Colonic mucosa (tissue), 4 donors: ENCODE measurements around the gene IGFBP4. TPM values are rescaled to one million over a fixed set of nuclear protein-coding genes. Genes with fewer than 3 reads are reported as not detected.

Experiments
- DNase-seq: peaks from one replicate; pipeline ENCODE4 v3.0.0-alpha.2; 2020
- H3K27ac ChIP-seq: fragments of 200-600 bp; one replicate; pipeline ENCODE4 v1.8.0; 2021
- H3K27me3 ChIP-seq: fragments of 200-600 bp; one replicate; pipeline ENCODE4 v1.8.0; 2021
- H3K36me3 ChIP-seq: fragments of 200-600 bp; one replicate; pipeline ENCODE4 v1.8.0; 2021
- H3K4me1 ChIP-seq: fragments of 200-600 bp; one replicate; pipeline ENCODE4 v1.8.0; 2021; ENCODE audit warnings: mild to moderate bottlenecking
- H3K4me3 ChIP-seq: fragments of 200-600 bp; one replicate; pipeline ENCODE4 v1.8.0; 2021
- H3K9ac ChIP-seq, 2 donors: one replicate each; pipeline ENCODE4 v1.7.0; 2013; ENCODE audit warnings: control low read depth in 2 of 2, low read depth in 2 of 2, low read length in 2 of 2
- H3K9me3 ChIP-seq: fragments of 200-600 bp; one replicate; pipeline ENCODE4 v1.8.0; 2021
- intact Hi-C: fragments of 100-400 bp; cut with DNase I; formaldehyde crosslinking; loops from one replicate; pipeline ENCODE4 v1.14.1; 2022
- total RNA-seq, 2 donors: library from RNA; stranded (reverse); fragmentation: NEBNext Ultra II Directional in 1 of 2; extraction: Animal tissue kit (Norgen Biotek cat#: 25700) in 1 of 2; gene quantifications; one replicate each; pipeline ENCODE4 v1.2.1, GENCODE V29; 2021
- TF ChIP-seq, protein P1 (sequence below): fragments of 200-600 bp; IDR thresholded peaks from one replicate; pipeline ENCODE4 v1.8.0; 2022; ENCODE audit warnings: antibody characterized with exemption, mild to moderate bottlenecking
- donor health status: healthy.
- donor health status: DM: no; HTN: no; CAD: no.
- donor health status: DM: no; HTN: no; CAD: no.

Gene IGFBP4
- total RNA-seq, 2 donors from 2014 or later: 182 to 291 TPM

DNA sequence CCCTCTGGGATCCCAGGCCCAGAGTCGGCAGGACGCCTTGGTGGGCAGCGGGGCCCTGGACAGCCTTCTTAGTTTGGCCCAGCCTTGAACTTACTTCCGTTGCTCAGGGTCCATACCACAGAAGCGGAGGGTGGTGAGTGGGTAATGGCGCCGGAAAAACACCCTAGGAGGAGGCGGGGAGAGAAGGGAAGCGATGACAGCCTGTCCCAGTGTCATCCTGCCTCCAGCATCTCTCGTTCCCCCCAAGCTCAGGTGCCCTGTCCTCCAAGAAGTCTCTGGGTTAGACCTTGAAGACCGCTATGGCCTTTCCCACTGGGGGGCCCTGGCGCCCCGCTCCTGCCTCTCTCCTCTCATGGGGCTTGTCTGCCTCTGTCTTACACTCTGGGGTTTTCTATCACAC, 35.2 kb downstream of the IGFBP4 start:
- no peak for DNase-seq
- no peak overlapping the region for H3K4me3 ChIP-seq
- H3K27ac ChIP-seq: no peak overlapping the region
- H3K9me3 ChIP-seq: no peaks in the 10 kb centered on the region
- TF ChIP-seq, protein P1, sequence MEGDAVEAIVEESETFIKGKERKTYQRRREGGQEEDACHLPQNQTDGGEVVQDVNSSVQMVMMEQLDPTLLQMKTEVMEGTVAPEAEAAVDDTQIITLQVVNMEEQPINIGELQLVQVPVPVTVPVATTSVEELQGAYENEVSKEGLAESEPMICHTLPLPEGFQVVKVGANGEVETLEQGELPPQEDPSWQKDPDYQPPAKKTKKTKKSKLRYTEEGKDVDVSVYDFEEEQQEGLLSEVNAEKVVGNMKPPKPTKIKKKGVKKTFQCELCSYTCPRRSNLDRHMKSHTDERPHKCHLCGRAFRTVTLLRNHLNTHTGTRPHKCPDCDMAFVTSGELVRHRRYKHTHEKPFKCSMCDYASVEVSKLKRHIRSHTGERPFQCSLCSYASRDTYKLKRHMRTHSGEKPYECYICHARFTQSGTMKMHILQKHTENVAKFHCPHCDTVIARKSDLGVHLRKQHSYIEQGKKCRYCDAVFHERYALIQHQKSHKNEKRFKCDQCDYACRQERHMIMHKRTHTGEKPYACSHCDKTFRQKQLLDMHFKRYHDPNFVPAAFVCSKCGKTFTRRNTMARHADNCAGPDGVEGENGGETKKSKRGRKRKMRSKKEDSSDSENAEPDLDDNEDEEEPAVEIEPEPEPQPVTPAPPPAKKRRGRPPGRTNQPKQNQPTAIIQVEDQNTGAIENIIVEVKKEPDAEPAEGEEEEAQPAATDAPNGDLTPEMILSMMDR: no peak
- H3K36me3 ChIP-seq: no peaks in the 10 kb centered on the region
- intact Hi-C loops: loop anchor here (5.0 kb wide), 1 partner anchor 36 kb away; the partner anchor contains the start of gene IGFBP4
- H3K9ac ChIP-seq: no peak overlapping the region
- H3K4me1 ChIP-seq: peaks cover 7% of the 10 kb centered on the region
- no peaks in the 10 kb centered on the region for H3K27me3 ChIP-seq

DNA sequence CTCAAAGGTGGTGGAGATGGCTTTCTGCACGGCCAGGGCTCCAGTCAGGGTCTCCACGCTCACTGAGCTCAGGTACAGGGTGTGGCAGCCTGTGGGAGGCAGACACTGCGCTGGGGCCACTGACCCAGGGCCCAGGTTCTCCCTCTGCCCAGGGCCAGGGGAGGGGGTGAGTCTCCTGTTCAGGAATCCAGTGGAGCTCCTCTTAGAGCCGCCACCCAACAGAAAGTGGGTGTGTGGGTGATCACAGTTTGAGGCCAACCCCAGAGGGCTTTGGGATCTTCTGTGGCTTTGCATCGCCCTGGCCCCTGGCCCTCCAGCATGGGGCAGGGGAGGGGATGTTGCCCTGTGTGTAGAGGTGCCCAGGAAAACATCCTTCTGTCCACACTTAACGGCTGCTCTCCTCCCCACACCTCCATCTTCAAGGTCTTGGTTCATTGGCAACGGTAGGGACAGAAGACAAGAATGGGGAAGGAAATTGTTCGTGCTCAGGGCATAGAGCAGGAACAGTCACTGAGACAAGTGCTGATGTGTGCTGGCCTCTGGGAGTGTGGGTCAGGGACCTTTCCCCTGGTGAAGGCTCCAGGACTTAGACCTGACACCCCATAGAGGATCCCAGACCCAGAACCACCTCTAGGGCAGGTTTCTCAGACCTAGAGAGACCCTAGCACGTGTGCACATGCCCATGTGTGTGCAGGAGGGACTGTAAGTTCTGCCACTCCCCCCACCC, 36.7 kb downstream of the IGFBP4 start:
- DNase-seq: no peak
- Histone ChIP-seq H3K36me3 (no peaks in the 10 kb centered on the region), H3K4me3 (no peak overlapping the region), H3K27me3 (no peaks in the 10 kb centered on the region), H3K4me1 (peaks cover 7% of the 10 kb centered on the region), H3K9ac (peak overlapping the region in 1 of 2 donors; percentile 3), H3K27ac (no peak overlapping the region), H3K9me3 (no peaks in the 10 kb centered on the region)
- intact Hi-C loops: loop anchor here (5.0 kb wide), 1 partner anchor 38 kb away; the partner anchor contains the start of gene IGFBP4
- TF ChIP-seq, protein P1: no peak

DNA sequence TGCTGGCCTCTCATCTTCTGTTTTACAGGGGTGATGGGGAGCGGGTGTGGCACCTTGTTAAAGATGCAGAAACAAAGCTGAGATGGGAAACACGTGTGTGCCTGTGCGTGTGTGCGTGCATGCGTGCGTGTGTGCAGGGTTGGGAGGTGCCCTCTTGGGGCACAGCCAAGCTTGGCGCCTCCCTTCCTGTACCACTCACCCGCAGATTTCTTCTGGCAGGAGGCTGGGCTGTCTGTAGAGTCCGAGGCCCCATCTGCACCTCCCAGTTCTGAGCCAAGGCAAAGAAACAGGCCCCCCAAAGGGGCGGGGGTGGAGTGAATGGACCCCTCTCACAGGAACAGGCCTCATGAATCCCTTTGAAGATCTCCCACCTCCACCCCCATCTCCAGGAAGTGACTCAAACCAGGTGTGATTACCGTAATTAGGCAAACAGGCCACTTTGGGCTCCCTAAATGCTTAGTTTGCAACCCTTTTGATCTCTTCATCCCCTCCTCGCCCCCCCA, 37.3 kb downstream of the IGFBP4 start:
- no peaks in the 10 kb centered on the region for H3K36me3 ChIP-seq
- DNase-seq: peak; percentile 63
- intact Hi-C loops: no loop called here
- peak overlapping the region; percentile 29 for H3K27ac ChIP-seq
- TF ChIP-seq, protein P1: no peak
- H3K4me3 ChIP-seq: no peak overlapping the region
- no peaks in the 10 kb centered on the region for H3K9me3 ChIP-seq
- H3K9ac ChIP-seq: no peak overlapping the region
- no peaks in the 10 kb centered on the region for H3K27me3 ChIP-seq
- peaks cover 7% of the 10 kb centered on the region for H3K4me1 ChIP-seq

DNA sequence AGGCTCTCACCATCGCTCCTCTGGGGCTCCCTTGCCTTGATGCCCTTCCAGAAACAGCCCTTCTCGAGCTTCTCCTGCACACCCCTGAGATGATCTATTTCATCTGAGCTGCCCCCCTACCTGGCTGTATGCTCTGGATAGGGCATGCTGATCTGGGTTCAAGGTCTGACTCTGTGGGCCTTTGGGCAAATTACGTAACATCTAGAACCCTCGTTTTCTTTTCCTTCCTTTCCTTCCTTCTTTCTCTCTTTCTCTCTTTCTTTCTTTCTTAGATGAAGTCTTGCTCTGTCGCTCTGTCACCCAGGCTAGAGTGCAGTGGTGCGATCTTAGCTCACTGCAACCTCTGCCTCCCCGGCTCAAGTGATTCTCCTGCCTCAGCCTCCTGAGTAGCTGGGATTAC, 37.9 kb downstream of the IGFBP4 start:
- no peaks in the 10 kb centered on the region for H3K36me3 ChIP-seq
- H3K9me3 ChIP-seq: no peaks in the 10 kb centered on the region
- no peak for DNase-seq
- no peak overlapping the region for H3K4me3 ChIP-seq
- TF ChIP-seq, protein P1: no peak
- intact Hi-C loops: no loop called here
- H3K9ac ChIP-seq: no peak overlapping the region
- no peaks in the 10 kb centered on the region for H3K27me3 ChIP-seq
- peaks cover 7% of the 10 kb centered on the region for H3K4me1 ChIP-seq
- H3K27ac ChIP-seq: peak overlapping the region; percentile 29

DNA sequence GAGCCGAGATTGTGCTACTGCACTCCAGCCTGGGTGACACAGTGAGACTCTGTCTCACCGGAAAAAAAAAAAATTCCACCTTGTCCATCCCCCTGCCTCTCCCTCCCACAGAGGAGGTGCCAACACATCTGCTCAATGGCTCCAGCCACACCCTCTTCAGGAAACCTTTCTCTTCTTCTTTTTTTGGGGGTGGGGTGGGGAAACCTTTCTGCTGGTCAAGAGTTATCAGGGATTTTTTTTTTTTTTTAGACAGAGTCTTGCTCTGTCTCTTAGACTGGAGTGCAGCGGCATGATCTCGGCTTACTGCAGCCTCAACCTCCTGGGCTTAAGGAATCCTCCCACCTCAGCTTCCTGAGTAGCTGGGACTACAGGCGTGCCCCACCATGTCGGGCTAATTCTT, 39.5 kb downstream of the IGFBP4 start:
- Histone ChIP-seq H3K4me3 (no peak overlapping the region), H3K9ac (no peak overlapping the region), H3K36me3 (no peaks in the 10 kb centered on the region), H3K4me1 (peaks cover 7% of the 10 kb centered on the region), H3K9me3 (no peaks in the 10 kb centered on the region), H3K27me3 (no peaks in the 10 kb centered on the region), H3K27ac (no peak overlapping the region)
- no peak for DNase-seq
- TF ChIP-seq, protein P1: no peak
- intact Hi-C loops: no loop called here
